ENCODE results near the gene IYD. TPM values are rescaled to one million over a fixed set of nuclear protein-coding genes. Genes with fewer than 3 reads are reported as not detected.

Gene IYD
- total RNA-seq, 2 experiments from 2014 or later, result not detected

DNA sequence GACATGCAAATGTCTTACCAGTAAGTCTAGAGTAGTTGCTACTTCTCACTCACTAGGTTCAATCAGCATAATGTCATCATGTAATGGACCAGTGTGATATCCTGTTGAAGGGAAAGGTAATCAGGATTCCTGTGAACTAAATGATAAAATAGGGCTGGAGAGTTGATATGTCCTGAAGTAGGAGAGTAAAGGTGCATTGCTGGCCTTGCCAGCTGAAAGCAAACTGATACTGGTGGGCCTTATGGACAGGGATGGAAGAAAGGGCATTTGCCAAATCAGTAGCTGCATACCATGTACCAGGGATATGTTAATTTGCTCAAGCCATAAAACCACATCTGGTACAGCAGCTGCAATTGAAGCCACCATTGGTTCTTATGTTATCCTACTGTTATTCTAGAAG, 37.5 kb upstream of the IYD start:
- Histone ChIP-seq H3K4me1 (ENCODE audit: insufficient read depth, low read length) (no peaks in the 10 kb centered on the region), H3K36me3 (ENCODE audit: insufficient read depth, low read length) (no peaks in the 10 kb centered on the region), H3K27ac (ENCODE audit: low read depth in 1 of 2, low read length in 2 of 2) (no peak overlapping the region), H3K4me3 (ENCODE audit: low read length) (no peak overlapping the region), H3K27me3 (ENCODE audit: control insufficient read depth in 1 of 2, insufficient read depth in 2 of 2, low read length in 2 of 2) (peaks cover 0 to 3% of the 10 kb centered on the region in 2 experiments), H3K9me3 (ENCODE audit: control insufficient read depth in 1 of 2, insufficient read depth in 1 of 2, low read length in 2 of 2) (no peaks in the 10 kb centered on the region)
- H3K27ac Mint-ChIP-seq, result no peak overlapping the region
- no peak overlapping the region for H3K4me3 Mint-ChIP-seq
- H3K36me3 Mint-ChIP-seq (ENCODE audit: low read depth), result no peaks in the 10 kb centered on the region
- no peaks in the 10 kb centered on the region for H3K4me1 Mint-ChIP-seq (ENCODE audit: low read depth)
- ChIA-PET CTCF (no interaction called here), POLR2A (no interaction called here)
- TF ChIP-seq, protein P1, sequence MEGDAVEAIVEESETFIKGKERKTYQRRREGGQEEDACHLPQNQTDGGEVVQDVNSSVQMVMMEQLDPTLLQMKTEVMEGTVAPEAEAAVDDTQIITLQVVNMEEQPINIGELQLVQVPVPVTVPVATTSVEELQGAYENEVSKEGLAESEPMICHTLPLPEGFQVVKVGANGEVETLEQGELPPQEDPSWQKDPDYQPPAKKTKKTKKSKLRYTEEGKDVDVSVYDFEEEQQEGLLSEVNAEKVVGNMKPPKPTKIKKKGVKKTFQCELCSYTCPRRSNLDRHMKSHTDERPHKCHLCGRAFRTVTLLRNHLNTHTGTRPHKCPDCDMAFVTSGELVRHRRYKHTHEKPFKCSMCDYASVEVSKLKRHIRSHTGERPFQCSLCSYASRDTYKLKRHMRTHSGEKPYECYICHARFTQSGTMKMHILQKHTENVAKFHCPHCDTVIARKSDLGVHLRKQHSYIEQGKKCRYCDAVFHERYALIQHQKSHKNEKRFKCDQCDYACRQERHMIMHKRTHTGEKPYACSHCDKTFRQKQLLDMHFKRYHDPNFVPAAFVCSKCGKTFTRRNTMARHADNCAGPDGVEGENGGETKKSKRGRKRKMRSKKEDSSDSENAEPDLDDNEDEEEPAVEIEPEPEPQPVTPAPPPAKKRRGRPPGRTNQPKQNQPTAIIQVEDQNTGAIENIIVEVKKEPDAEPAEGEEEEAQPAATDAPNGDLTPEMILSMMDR (IDR thresholded peaks at IDR 0.05), result no peak
- ATAC-seq (ENCODE audit: poor library complexity), result no peak
- intact Hi-C loops (cut with DNase I, micrococcal nuclease), result loop anchor here in 1 of 2 experiments (5.0 to 10.0 kb wide), 2 partner anchors 249 to 397 kb away; no protein-coding TSS in a partner anchor
- H3K9me3 Mint-ChIP-seq, result no peaks in the 10 kb centered on the region
- H3K27me3 Mint-ChIP-seq, result peaks cover 21% of the 10 kb centered on the region
- no peak for DNase-seq

- ChIA-PET POLR2A (no interaction called here), CTCF (no interaction called here)
- Mint-ChIP-seq H3K27me3 (peaks cover 24% of the 10 kb centered on the region), H3K27ac (no peak overlapping the region), H3K4me3 (no peak overlapping the region), H3K9me3 (no peaks in the 10 kb centered on the region), H3K4me1 (ENCODE audit: low read depth) (no peaks in the 10 kb centered on the region), H3K36me3 (ENCODE audit: low read depth) (no peaks in the 10 kb centered on the region)
- Histone ChIP-seq H3K4me3 (ENCODE audit: low read length) (no peak overlapping the region), H3K27me3 (ENCODE audit: control insufficient read depth in 1 of 2, insufficient read depth in 2 of 2, low read length in 2 of 2) (peaks cover 0 to 3% of the 10 kb centered on the region in 2 experiments), H3K27ac (ENCODE audit: low read depth in 1 of 2, low read length in 2 of 2) (no peak overlapping the region), H3K36me3 (ENCODE audit: insufficient read depth, low read length) (no peaks in the 10 kb centered on the region), H3K9me3 (ENCODE audit: control insufficient read depth in 1 of 2, insufficient read depth in 1 of 2, low read length in 2 of 2) (no peaks in the 10 kb centered on the region), H3K4me1 (ENCODE audit: insufficient read depth, low read length) (no peaks in the 10 kb centered on the region)
- DNase-seq, result no peak
- intact Hi-C loops (cut with DNase I, micrococcal nuclease), result loop anchor here in 1 of 2 experiments (5.0 to 10.0 kb wide), 2 partner anchors 251 to 398 kb away; no protein-coding TSS in a partner anchor
- TF ChIP-seq, protein P1 (IDR thresholded peaks at IDR 0.05), result no peak
- ATAC-seq (ENCODE audit: poor library complexity), result no peak
Measured at GRCh38 chr6:150332939-150333584, 35.8 kb upstream of the IYD start.

DNA sequence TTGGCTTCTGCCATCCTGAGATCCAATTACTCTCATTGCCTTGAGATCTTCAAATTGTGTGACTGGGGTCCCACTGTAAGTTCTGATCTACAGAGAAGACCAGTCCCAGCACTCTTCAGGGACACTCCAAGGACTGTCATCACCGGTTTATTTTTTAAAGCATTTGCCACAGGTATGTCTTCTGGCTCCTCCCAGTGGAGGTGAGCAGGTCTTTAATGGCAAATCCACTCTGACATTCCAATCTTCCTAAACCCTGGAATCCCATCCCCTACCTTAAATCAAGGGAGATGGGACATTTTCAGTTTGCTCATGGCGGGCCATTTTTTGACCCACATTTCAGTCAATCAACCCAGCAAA, 35.2 kb upstream of the IYD start:
- H3K27ac ChIP-seq (ENCODE audit: low read depth in 1 of 2, low read length in 2 of 2), result no peak overlapping the region
- ChIA-PET POLR2A (no interaction called here), CTCF (no interaction called here)
- intact Hi-C loops (cut with DNase I, micrococcal nuclease), result loop anchor here in 1 of 2 experiments (5.0 to 10.0 kb wide), 2 partner anchors 251 to 399 kb away; no protein-coding TSS in a partner anchor
- H3K36me3 Mint-ChIP-seq (ENCODE audit: low read depth), result no peaks in the 10 kb centered on the region
- no peaks in the 10 kb centered on the region for H3K4me1 ChIP-seq (ENCODE audit: insufficient read depth, low read length)
- no peaks in the 10 kb centered on the region for H3K9me3 ChIP-seq (ENCODE audit: control insufficient read depth in 1 of 2, insufficient read depth in 1 of 2, low read length in 2 of 2)
- H3K27me3 ChIP-seq (ENCODE audit: control insufficient read depth in 1 of 2, insufficient read depth in 2 of 2, low read length in 2 of 2), result peaks cover 0 to 3% of the 10 kb centered on the region in 2 experiments
- ATAC-seq (ENCODE audit: poor library complexity) (no peak), DNase-seq (no peak)
- no peak overlapping the region for H3K27ac Mint-ChIP-seq
- no peaks in the 10 kb centered on the region for H3K9me3 Mint-ChIP-seq
- H3K4me3 Mint-ChIP-seq, result no peak overlapping the region
- H3K4me3 ChIP-seq (ENCODE audit: low read length), result no peak overlapping the region
- H3K4me1 Mint-ChIP-seq (ENCODE audit: low read depth), result no peaks in the 10 kb centered on the region
- peaks cover 24% of the 10 kb centered on the region for H3K27me3 Mint-ChIP-seq
- no peaks in the 10 kb centered on the region for H3K36me3 ChIP-seq (ENCODE audit: insufficient read depth, low read length)
- TF ChIP-seq, protein P1 (IDR thresholded peaks at IDR 0.05), result no peak

Data from CD4-positive, alpha-beta T cell (primary cell).